Gastroesophageal sphincter (tissue), 3 donors: ENCODE results near the gene BRSK1.

Experiments used
- CTCF ChIP-seq, 4 experiments: fragments of 200-600 bp in 2 of 4; fragments of 450-650 bp in 2 of 4; sonication (generic) in 1 of 4; IDR thresholded peaks; one replicate each; pipeline ENCODE4 v1.5.1; 2017 to 2019; ENCODE audit warnings: antibody characterized with exemption in 4 of 4, mild to moderate bottlenecking in 2 of 4, moderate library complexity in 2 of 4
- POLR2A ChIP-seq, 2 donors: fragments of 450-650 bp; IDR thresholded peaks; one replicate each; pipeline ENCODE4 v1.6.1; 2017; ENCODE audit warnings: antibody characterized with exemption in 2 of 2, mild to moderate bottlenecking in 2 of 2, moderate library complexity in 1 of 2
- POLR2AphosphoS5 ChIP-seq: sonication (generic); formaldehyde crosslinking; IDR thresholded peaks from one replicate; pipeline ENCODE4 v1.6.1; 2017; ENCODE audit warnings: antibody characterized with exemption

DNA sequence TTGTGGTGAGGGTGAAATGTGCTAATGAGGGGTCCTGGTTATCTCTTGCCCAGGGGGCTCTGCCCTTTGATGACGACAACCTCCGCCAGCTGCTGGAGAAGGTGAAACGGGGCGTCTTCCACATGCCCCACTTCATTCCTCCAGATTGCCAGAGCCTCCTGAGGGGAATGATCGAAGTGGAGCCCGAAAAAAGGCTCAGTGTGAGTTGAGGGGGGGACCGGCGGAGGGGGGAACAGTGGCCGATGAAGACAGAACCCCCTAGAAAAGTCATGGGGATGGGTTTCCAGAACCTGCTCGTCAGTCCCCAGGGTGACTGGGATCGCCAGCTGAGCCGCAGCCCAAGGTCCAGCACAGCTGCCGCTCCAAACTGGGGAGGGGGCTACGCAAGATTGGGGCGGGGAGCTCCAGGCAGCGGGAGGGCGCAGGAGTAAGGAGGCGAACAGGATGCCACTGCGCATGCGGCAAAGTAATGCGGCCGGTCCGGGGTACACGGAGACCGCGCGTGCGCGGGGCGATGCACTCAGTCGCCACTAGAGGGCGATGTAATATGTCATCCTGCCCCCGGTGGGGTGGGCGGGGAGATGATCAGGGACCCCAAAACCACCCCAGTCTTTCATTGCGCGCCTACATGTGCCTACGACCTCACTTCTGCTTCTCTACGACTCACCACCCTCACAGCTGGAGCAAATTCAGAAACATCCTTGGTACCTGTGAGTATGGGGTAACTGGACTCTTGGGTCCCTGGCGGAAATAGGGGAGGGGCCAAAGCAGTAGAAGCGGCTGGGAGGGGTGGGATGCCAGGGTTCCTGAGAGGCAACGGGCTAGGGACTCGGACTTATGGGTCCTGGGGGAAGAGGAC lies 17.9 kb downstream of the BRSK1 start:
- no peak for TF ChIP-seq POLR2A (IDR thresholded peaks at IDR 0.05)
- TF ChIP-seq CTCF (IDR thresholded peaks at IDR 0.05): peak in 3 of 4 experiments; percentile 93 to 99 (median 95)
- TF ChIP-seq POLR2AphosphoS5: no peak
